Kidney (tissue), 14 donors: Measurements from ENCODE around the gene ZFAND6. TPM values are rescaled to one million over a fixed set of nuclear protein-coding genes. Genes with fewer than 3 reads are reported as not detected.
"Not testable (repeated sequence)": the region's sequence is repeated elsewhere in the genome, so short reads cannot be mapped to it uniquely, and the experiment has no call there.

Experiments used
- DNase-seq, 5 donors: peaks; one replicate each; pipeline ENCODE4 v3.0.0-alpha.2; 2013 to 2020
- FAIRE-seq: peaks from 2 replicates; lab custom pipeline; 2012; peaks lifted over from hg19 to GRCh38; lab: Jason Lieb, UNC
- H3K27ac ChIP-seq, 2 donors: one replicate each; pipeline ENCODE4 v1.7.0; 2013; ENCODE audit warnings: low read depth in 2 of 2, low read length in 2 of 2, inconsistent platforms in 1 of 2
- H3K27me3 ChIP-seq: one replicate; pipeline ENCODE4 v1.7.1; 2013; ENCODE audit warnings: low read length, inconsistent platforms; ENCODE audit not compliant: control insufficient read depth, insufficient read depth
- H3K36me3 ChIP-seq, 3 donors: one replicate each; pipeline versions ENCODE4 v1.7.0 to v1.7.1; 2013; ENCODE audit warnings: low read length in 3 of 3, control low read depth in 1 of 3, inconsistent platforms in 1 of 3; ENCODE audit not compliant: insufficient read depth in 3 of 3, control insufficient read depth in 2 of 3
- H3K4me1 ChIP-seq, 3 donors: one replicate each; pipeline versions ENCODE4 v1.7.0 to v1.7.1; 2013; ENCODE audit warnings: low read length in 3 of 3, inconsistent platforms in 1 of 3, low read depth in 1 of 3; ENCODE audit not compliant: control insufficient read depth in 2 of 3, insufficient read depth in 2 of 3
- H3K4me3 ChIP-seq, 3 donors: one replicate each; pipeline versions ENCODE4 v1.7.0 to v1.8.1; 2013; ENCODE audit warnings: low read length in 3 of 3, control low read depth in 1 of 3, inconsistent platforms in 1 of 3
- H3K9ac ChIP-seq, 3 donors: one replicate each; pipeline versions ENCODE4 v1.7.0 to v1.7.1; 2013; ENCODE audit warnings: low read length in 3 of 3, control low read depth in 1 of 3, inconsistent platforms in 1 of 3
- H3K9me3 ChIP-seq, 3 donors: one replicate each; pipeline versions ENCODE4 v1.7.0 to v1.7.1; 2013; ENCODE audit warnings: low read length in 3 of 3, control low read depth in 1 of 3, inconsistent platforms in 1 of 3; ENCODE audit not compliant: control insufficient read depth in 2 of 3, insufficient read depth in 1 of 3
- intact Hi-C: fragments of 100-400 bp; cut with DNase I; formaldehyde crosslinking; loops from one replicate; pipeline ENCODE4 v1.11.1; 2022
- polyA plus RNA-seq: library from polyadenylated mRNA; stranded (reverse); fragments of 350-450 nt; fragmentation: Illumina TruSeq; extraction: RNeasy Lipid Tissue Mini Kit (QIAGEN cat#74804); gene quantifications from one replicate; pipeline ENCODE4 v1.2.3, GENCODE V29; 2014; ENCODE audit warnings: low read depth, low replicate concordance; ENCODE audit not compliant: insufficient read depth
- total RNA-seq: library from RNA; stranded (reverse); fragmentation: NEBNext Ultra II Directional; extraction: Animal tissue kit (Norgen Biotek cat#: 25700); gene quantifications from one replicate; pipeline ENCODE4 v1.2.1, GENCODE V29; 2021
- TF ChIP-seq, protein P1 (sequence below): IDR thresholded peaks from 3 replicates; pipeline ENCODE4 v1.5.1; 2012; ENCODE audit warnings: mild to moderate bottlenecking, moderate library complexity, borderline replicate concordance; ENCODE audit not compliant: insufficient read depth; ENCODE audit errors: extremely low read depth
- donor health status: control.
- donor health status: control.
- donor health status: control.
- donor health status: control.
- donor health status: control.
- donor health status: DM: yes; HTN: yes; CAD: no.
- donor health status: Normal renal cell carcinoma (clear cell type).

Gene ZFAND6
- total and polyA plus RNA-seq, 2 donors from 2014 or later = 72.3 to 85.7 TPM

DNA sequence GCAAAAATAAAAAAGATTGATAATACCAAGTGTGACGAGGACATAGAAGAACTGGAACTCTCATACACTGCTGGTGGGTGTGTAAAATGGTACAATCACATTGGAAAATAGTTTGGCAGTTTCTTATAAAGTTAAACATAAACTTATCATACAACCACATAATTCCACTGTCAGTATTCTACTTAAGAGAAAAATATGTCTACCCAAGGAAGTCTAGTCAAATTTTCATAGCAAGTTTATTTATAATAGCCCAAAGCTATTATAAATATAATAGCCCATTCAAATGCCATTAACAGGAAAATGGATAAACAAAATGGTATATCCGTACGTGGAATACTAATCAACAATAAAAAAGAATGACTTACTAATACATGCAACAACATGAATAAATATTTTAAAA lies 47.9 kb upstream of the ZFAND6 start:
- TF ChIP-seq, protein P1, sequence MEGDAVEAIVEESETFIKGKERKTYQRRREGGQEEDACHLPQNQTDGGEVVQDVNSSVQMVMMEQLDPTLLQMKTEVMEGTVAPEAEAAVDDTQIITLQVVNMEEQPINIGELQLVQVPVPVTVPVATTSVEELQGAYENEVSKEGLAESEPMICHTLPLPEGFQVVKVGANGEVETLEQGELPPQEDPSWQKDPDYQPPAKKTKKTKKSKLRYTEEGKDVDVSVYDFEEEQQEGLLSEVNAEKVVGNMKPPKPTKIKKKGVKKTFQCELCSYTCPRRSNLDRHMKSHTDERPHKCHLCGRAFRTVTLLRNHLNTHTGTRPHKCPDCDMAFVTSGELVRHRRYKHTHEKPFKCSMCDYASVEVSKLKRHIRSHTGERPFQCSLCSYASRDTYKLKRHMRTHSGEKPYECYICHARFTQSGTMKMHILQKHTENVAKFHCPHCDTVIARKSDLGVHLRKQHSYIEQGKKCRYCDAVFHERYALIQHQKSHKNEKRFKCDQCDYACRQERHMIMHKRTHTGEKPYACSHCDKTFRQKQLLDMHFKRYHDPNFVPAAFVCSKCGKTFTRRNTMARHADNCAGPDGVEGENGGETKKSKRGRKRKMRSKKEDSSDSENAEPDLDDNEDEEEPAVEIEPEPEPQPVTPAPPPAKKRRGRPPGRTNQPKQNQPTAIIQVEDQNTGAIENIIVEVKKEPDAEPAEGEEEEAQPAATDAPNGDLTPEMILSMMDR = no peak
- Histone ChIP-seq H3K27me3 (no peaks in the 10 kb centered on the region), H3K9me3 (no peaks in the 10 kb centered on the region), H3K36me3 (no peaks in the 10 kb centered on the region), H3K9ac (no peak overlapping the region), H3K4me1 (no peaks in the 10 kb centered on the region), H3K27ac (no peak overlapping the region), H3K4me3 (no peak overlapping the region)
- FAIRE-seq (no peak), DNase-seq (no peak)
- intact Hi-C loops = no loop called here

DNA sequence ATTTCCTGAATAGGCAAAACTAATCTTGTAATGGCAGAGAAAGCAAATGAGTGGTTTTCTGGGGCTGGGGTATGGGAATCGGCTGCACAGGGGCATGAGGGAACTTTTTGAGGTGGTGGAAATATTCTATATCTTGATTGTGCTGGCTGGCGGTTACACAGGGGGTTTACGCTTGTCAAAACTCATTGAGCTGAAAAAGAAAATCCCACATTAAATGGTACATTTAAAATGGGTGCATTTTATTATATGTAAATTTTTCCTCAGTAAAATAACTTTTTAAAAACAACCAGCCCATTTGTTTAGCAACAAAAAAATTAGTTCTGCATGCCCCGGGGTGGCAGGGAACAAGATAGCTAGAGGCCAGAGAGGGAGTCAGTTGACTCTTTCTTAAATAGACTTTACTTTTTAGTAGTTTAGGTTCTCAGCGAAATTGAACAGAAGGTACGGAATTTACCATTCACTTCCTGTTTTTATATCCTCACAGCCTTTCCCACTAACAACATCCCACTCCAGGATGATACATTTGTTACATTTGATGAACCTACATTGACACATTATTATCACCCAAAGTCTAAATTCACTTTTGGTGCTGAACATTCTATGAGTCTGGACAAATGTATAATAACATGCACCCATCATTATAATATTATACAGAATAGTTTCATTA lies 47.3 kb upstream of the ZFAND6 start:
- Histone ChIP-seq H3K27ac (no peak overlapping the region), H3K27me3 (no peaks in the 10 kb centered on the region), H3K36me3 (no peaks in the 10 kb centered on the region), H3K4me1 (no peaks in the 10 kb centered on the region), H3K9me3 (no peaks in the 10 kb centered on the region), H3K9ac (no peak overlapping the region), H3K4me3 (no peak overlapping the region)
- intact Hi-C loops = no loop called here
- DNase-seq = no peak
- no peak for FAIRE-seq
- TF ChIP-seq, protein P1 = no peak

DNA sequence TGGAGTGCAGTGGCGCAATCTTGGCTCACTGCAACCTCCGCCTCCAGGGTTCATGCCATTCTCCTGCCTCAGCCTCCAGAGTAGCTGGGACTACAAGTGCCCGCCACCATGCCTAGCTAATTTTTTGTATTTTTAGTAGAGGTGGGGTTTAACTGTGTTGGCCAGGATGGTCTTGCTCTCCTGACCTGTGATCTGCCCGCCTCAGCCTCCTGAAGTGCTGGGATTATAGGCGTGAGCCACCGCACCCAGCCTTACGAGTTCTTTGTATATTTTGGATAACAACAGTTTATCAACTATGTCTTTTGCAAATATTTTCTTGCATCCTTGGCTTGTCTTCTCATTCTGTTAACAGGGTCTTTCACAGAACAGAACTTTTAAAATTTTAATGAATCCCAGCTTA lies 45.3 kb upstream of the ZFAND6 start:
- H3K9ac ChIP-seq, H3K27ac ChIP-seq, H3K27me3 ChIP-seq, intact Hi-C loops, H3K36me3 ChIP-seq, H3K4me3 ChIP-seq, H3K9me3 ChIP-seq, DNase-seq, H3K4me1 ChIP-seq, FAIRE-seq: not testable (repeated sequence)

DNA sequence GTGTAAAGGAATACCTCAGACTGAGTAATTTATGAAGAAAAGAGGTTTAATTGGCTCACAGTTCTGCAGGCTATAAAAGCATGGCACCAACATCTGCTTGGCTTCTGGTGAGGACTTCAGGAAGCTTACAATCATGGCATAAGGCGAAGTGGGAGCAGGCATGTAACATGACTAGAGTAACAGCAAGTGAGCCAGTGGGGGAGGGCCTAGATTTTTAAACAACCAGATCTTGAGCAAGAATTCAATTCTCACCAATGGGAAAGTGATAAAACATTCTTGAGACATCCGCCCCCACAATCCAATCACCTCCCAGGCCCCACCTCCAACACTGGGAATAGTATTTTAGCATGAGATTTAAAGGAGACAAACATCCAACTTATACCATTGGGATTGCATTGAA lies 44.3 kb upstream of the ZFAND6 start:
- TF ChIP-seq, protein P1 = no peak
- no peaks in the 10 kb centered on the region for H3K9me3 ChIP-seq
- no peaks in the 10 kb centered on the region for H3K4me1 ChIP-seq
- no peak overlapping the region for H3K27ac ChIP-seq
- H3K36me3 ChIP-seq = no peaks in the 10 kb centered on the region
- H3K4me3 ChIP-seq = no peak overlapping the region
- DNase-seq = no peak
- intact Hi-C loops = no loop called here
- FAIRE-seq = no peak
- no peak overlapping the region for H3K9ac ChIP-seq
- no peaks in the 10 kb centered on the region for H3K27me3 ChIP-seq

DNA sequence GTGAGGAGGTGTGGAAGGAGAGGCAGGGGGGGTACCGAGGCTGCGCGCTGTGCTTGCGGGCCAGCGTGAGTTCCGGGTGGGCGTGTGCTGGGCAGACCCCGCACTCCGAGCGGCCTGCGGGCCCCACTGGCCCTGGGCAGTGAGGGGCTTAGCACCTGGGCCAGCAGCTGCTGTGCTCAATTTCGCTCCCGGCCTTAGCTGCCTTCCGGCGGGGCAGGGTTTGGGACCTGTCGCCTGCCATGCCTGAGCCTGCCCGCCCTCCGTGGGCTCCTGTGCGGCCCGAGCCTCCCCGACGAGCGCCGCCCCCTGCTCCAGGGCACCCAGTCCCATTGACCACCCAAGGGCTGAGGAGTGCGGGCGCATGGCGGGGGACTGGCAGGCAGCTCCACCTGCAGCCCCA lies 43.0 kb upstream of the ZFAND6 start:
- H3K4me3 ChIP-seq, DNase-seq, H3K27me3 ChIP-seq, H3K9me3 ChIP-seq, intact Hi-C loops, H3K27ac ChIP-seq, FAIRE-seq, H3K4me1 ChIP-seq, H3K36me3 ChIP-seq, H3K9ac ChIP-seq: not testable (repeated sequence)

DNA sequence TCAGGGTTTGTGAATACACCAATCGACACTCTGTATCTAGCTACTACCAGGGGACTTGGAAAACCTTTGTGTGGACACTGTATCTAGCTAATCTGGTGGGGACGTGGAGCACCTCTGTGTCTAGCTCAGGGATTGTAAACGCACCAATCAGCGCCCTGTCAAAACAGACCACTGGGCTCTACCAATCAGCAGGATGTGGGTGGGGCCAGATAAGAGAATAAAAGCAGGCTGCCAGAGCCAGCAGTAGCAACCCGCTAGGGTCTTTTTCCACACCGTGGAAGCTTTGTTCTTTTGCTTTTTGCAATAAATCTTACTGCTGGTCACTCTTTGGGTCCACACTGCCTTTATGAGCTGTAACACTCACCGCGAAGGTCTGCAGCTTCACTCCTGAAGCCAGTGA lies 42.3 kb upstream of the ZFAND6 start:
- DNase-seq, H3K27me3 ChIP-seq, H3K4me3 ChIP-seq, H3K36me3 ChIP-seq, FAIRE-seq, H3K9me3 ChIP-seq, H3K4me1 ChIP-seq, H3K27ac ChIP-seq, H3K9ac ChIP-seq, intact Hi-C loops: not testable (repeated sequence)
